GM04503 (cell line): Measurements from ENCODE around the gene BACE2.
"Not testable (repeated sequence)": the region's sequence is repeated elsewhere in the genome, so short reads cannot be mapped to it uniquely, and the experiment has no call there.

Experiments
- DNase-seq: peaks from one replicate; pipeline ENCODE4 v3.0.0-alpha.2; 2012; ENCODE audit warnings: low read depth

BACE2 gene

DNA sequence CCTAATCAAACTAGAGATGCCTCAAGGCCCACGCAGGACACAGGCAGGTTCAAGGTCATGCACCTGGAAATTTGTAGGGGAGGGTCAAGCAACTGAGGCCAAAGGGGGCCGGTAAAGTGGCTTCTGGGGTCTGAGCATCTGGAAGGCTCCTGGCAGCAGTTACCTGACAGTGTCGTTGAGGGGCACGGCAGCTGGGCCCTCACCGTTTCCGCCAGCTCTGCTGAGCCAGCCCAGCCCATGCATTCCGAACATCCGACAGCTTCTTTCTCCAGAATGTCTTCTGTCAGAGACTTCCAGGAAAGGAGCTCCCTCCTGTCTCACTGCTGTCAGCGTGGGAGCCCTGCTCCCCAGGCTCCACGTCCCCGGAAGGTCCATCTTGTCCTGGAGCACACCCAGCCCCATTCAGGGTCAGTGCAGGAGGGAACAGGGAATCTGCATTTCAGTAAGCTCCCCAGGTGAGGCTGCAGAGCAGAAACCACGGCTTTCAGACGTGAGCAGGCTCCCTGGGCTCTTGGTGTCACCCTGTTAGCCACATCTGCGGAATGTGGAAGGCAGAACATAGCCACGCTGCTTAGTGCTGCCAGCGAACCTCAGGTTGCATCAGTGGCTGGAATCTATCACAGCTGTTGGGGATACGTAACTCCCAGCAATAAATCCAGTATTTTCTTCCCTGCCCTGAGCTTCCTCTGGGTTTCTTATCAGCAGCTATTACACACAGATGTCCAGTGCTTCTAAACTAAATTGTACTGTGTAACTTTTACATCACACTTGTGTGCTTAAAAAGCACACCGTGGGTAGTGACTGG lies 112.4 kb downstream of the BACE2 start:
- DNase-seq, result peak; percentile 30

DNA sequence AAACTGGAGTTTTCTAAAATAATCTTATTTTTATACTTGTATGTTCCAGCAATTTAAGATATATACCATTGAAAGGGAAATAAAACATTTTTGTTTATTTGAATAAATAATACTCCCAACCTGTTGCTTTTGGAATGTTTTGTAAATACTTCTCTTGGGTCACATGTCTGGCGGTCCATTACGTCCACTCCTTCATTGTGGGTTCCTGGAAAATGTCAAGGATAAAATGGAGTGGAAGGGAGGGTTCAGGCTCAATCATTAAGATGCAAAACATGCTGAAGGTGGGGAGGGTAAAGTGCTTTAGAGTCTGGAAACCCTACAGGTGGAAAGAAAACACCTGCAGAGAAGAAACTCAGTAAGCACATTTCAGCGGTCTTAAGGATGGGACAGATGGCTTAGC lies 114.5 kb downstream of the BACE2 start:
- no peak for DNase-seq

DNA sequence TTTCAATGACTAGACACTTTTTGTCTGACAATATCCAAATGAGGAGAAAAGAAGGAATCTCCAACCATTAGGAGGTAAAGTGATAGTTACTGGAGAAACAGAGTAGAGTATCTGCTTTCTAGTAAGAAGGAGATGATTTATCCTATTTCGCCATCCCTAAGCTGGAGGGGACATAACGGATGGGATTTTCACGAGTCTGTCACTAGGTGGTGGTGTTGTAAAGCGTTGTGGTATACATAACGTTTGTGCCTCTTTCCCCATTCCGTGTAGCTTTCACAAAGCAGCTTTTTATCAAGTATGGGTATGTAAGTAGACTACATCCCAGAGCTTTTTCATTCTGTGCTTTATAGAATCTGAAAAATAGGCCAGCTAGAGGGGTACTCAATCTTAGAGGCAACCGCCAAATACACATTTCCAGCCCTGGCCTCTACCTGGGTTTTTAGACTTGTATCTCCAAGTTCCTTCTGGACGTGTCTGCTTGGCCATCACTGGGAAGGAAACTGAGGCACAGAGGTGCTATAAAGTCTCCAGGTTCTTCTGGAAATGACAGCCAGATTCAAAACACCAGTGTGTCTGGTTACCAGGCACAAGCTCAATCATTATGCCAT lies 115.4 kb downstream of the BACE2 start:
- DNase-seq, result peak; percentile 41

DNA sequence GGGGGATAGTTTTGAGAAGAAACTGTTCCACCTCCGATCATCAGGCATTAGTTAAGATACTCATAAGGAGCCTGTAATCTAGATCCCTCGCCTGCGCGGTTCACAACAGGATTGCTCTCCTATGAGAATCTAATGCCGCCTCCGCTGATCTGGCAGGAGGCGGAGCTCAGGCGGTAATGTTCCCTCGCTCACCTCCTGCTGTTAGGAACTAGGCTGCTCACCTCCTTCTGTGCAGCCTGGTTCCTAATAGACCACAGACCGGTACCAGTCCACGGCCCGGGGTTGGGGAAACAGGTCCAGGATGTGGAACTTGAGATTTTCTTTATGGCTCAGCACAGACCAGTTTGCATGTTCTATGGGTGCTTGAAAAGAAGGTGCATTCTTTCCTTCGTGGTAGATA lies 121.5 kb downstream of the BACE2 start:
- DNase-seq, result no peak

- no peak for DNase-seq
These were observed 122.3 kb downstream of the BACE2 start for GRCh38 chr21:41290106-41290799.

- DNase-seq, result no peak
These were observed 126.7 kb downstream of the BACE2 start for GRCh38 chr21:41294548-41295231.

DNA sequence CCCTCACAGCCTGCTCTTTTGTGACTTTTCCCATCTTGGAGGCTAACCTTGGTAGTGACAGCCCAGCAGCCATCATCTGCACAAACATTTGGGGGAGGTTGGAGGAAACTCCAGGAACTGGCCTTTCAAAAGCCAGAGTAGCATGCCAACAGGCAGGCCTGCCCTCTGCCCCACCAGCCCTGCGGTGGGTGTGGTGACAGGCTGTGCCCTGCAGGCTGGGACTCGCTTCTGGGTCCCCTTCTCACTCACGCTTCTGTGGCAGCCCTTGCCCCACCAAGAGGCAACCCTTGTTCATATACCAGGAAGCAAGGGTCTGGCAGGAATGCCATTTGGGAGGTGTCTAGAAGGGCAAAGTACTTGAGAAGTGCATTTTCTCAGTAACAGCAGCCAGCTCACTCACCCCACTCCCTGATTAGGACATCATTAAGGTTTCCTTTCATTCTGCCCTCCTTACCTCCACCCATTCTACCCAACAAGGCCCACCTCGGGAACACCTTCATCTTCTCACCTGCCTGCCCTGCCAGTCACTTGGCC lies 127.8 kb downstream of the BACE2 start:
- DNase-seq, result no peak

DNA sequence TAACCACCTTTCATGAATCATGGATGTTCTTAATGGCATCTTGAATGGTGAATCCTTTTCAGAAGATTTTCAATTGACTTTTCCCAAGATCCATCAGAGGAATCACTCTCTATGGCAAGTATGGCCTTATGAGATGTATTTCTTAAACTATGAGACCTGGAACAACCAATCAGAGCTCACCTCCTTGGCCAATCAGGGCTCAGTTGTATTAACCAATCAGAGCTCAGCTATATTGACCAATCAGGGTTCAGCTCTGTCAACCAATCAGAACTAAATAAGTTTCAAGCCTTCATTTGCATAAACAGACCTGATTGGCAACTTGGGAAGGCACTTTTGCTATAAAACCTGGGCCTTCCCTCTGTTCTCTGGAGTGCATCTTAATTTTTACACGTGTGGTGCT lies 135.0 kb downstream of the BACE2 start:
- no peak for DNase-seq

DNA sequence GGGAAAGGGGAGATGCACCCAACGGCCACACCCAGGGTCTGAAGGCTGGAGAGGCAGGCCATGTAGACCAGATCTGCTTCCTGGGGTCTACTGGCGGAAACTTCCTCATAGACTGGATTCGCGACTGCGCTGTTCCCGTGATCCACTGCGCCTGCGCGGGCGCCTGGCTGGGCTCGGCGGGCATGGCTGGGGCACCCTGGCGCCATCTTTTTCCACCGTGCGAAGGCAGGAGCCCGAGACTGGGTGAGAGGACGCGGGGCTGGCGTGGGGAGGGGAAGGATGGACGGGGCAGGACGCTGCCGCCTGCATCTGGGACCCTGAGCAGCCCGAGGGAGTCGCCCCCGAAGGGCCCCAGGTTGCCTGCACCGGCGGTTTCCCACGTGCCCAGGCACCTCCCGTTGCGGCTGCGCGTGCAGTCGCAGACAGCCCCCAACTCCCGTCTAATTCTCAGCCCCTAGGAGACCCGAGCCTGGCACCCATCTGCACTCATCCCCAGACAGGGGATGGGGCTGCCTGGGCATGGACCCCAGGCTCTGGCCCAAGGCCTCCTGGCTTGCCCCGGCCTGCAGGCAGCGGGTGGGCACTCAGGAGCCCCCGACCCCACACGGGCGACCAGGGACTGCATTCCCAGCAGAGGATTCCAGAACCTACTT lies 136.2 kb downstream of the BACE2 start:
- DNase-seq, result no peak

- DNase-seq, result no peak
These were observed 139.3 kb downstream of the BACE2 start for GRCh38 chr21:41307219-41307618.

DNA sequence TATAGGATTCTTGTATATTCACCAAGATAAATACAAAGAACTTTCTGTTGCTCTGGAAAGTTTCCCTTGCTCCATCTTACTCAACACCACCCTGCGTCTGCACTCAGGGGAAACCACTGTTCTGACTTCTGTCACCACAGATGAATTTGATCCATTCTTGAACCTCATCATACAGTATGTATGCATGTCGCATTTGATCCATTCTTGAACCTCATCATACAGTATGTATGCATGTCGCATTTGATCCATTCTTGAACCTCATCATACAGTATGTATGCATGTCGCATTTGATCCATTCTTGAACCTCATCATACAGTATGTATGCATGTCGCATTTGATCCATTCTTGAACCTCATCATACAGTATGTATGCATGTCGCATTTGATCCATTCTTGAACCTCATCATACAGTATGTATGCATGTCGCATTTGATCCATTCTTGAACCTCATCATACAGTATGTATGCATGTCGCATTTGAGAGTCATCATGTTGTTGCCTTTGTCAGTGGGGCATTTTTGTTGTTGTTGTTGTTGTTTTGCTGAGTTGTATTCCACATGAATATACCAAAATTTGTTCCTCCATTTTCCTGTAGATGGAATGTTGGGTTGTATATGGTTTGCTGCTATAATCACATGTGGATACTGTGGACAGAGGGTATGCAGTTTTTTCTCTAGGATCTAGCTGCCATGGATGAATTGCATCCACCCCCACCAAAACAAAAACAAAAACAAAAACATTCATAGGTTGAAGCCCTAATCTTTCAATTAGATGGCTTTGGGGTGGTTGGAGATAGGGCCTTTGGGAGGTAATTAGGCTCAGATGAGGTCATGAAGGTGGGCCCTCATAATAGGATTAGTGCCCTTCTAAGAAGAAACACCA lies 145.6 kb downstream of the BACE2 start:
- DNase-seq, result not testable (repeated sequence)

DNA sequence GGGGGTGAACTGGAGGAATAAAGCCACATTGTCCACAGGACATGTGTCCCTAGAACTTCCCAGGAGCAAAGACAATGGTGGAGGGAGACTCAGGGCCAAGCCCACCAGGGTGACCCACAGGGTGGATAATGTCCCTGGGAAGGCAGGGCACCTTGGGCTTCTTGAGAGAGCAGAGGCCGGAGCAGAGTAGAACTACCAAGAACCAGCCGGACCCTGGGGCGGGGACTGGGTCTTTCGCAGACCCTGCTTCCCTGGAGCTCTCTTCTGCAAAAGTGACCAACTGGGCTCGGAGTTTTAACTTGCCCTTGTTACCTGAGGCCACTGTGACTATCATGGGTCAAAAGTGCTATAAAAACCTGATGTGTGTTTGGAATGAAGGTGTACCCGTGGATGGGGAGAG lies 147.8 kb downstream of the BACE2 start:
- DNase-seq, result no peak

DNA sequence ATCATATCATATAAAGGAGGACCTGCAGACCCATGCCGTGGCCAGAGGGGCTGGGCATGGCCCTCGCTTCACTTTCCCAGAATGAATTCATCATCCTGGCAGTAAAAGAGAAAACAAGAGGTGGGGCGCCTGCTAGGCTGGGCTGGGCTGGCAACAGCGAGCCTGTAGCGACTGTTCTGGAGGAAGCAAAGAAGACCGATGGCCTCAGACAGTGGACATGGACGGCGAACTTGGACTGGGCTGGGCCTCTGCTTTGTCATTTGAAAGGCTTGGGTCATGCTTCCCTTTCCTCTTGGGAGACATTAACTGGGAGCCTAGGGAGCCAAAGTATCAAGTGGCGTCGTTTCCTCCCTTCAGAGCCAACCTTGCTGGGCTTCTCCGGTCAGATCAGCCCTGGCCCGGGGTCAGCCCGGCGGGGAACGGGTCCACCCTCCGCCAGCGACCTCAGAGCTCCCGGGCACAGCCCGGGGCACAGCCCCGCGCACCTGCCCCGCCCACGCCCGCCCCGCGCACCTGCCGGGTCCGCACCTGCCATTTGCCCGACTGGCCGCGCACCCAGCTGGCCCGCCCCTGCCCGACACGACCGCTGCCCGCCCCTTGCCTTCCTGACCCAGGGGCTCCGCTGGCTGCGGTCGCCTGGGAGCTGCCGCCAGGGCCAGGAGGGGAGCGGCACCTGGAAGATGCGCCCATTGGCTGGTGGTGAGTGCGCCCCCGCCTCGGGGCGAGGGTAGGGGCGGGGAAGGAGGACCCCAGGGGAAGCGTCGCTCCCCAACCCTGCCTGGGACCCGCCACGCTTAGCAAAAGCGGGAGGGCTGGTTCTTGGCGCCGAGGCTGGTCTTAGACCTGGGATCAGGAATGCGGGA lies 148.5 kb downstream of the BACE2 start, which contains the start of gene FAM3B:
FAM3B (plus strand) TSS at position 602 of the 863 bp plus-strand sequence; CDS start at position 681, 79 bp downstream.
- no peak for DNase-seq

GRCh38 chr21:41317063-41317392 lies 149.1 kb downstream of the BACE2 start:
- no peak for DNase-seq

DNA sequence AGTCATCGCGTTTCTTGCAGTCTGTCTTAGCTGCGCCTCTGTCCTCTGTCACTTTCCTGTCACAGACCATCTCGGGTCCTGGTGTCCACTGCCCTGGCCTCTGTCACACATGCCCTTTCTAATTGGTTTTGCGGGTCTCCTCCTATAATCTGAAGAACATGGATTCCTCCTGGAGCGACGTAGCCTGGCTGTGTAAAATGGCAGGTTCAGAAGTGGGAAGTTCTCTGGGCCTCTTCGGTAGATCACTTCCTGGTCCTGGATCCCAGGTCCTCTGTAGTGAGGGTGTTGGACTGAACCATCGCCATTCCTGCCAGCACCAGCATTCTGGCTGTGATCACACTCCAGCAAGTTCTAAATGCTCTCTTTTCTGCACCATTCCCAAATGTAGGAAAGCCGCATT lies 149.5 kb downstream of the BACE2 start:
- no peak for DNase-seq

DNA sequence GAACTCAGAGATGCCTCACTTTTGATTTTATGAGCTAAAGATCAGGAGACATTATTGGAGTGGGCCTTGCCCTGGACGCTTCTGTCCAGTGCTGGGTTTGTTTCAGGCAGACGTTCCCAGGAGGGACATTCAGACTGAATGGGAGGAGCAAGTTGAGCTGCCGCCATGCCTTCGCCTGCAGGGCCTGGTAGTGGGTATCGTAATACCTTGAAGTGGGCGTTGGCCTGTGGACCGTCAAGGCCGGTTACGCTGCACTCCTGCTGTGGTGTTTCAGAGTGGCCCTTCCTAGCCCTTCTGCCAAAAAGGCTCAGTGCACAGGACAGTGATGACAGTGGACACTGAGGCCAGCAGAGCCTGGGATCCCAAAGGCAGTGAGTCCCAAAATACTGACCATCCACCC lies 150.3 kb downstream of the BACE2 start:
- no peak for DNase-seq

- no peak for DNase-seq
These were observed 151.3 kb downstream of the BACE2 start for GRCh38 chr21:41319273-41319672.

- DNase-seq, result no peak
These were observed 153.4 kb downstream of the BACE2 start for GRCh38 chr21:41321211-41321907.

DNA sequence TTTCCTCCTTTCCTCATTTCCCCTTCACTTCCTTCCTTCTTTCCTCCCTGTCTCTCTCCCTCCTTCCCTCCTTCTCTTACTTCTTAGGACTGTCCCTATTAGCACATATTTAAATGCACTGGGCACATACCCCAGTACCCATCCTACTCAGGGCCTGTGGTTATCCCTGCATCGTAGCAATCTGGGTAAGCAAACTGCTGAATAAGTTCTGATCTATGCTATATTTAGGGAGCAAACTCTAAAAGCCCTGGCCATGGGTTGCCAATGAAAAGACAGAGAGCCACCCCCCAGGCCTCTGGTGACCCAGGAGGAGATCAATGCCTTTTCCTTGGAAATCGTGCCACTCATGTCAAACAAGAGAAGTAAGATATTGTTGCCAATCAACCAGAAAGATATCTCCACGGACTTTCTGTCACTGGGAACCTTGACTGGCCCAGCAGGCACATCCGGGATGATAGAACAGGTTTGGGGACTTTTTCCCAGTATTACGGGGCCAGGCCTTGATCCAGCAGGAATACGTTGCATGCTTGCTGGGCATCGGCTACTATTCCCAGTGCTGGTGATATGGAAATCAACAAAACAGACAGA lies 154.0 kb downstream of the BACE2 start:
- no peak for DNase-seq
